Measurements from ENCODE around the gene TFR2. TPM values are rescaled to one million over a fixed set of nuclear protein-coding genes. Genes with fewer than 3 reads are reported as not detected.
"Not testable (repeated sequence)": the region's sequence is repeated elsewhere in the genome, so short reads cannot be mapped to it uniquely, and the experiment has no call there.

The TFR2 gene
- total and polyA plus RNA-seq, 2 donors (not counting 3 experiments of a cell fraction or from before 2014, with no cell fraction given), result 0.37 to 0.60 TPM

- Histone ChIP-seq H3K4me3 (replicated peaks in 1 of 3; ENCODE audit: insufficient read depth in 1 of 3, low read depth in 1 of 3, low read length in 3 of 3) (no peak overlapping the region), H2AFZ (ENCODE audit: low read depth, low read length) (no peak overlapping the region), H3K27ac (ENCODE audit: insufficient read depth, low read depth, low read length) (no peak overlapping the region), H3K36me3 (ENCODE audit: control insufficient read depth in 2 of 2, extremely low read depth in 1 of 2, insufficient read depth in 2 of 2, low read length in 2 of 2) (no peaks in the 10 kb centered on the region), H3K4me1 (ENCODE audit: control insufficient read depth, extremely low read depth, insufficient read depth, low read length) (no peaks in the 10 kb centered on the region), H3K9me1 (replicated peaks; ENCODE audit: control insufficient read depth, extremely low read depth, insufficient read depth, low read length) (no peaks in the 10 kb centered on the region), H3K9me3 (replicated peaks; ENCODE audit: control insufficient read depth, insufficient read depth, low read length) (no peaks in the 10 kb centered on the region), H3K9ac (replicated peaks; ENCODE audit: extremely low read depth, insufficient read depth, low read length) (no peak overlapping the region), H4K20me1 (replicated peaks; ENCODE audit: control insufficient read depth, extremely low read depth, insufficient read depth, low read length) (no peaks in the 10 kb centered on the region), H3K27me3 (ENCODE audit: control insufficient read depth in 2 of 2, insufficient read depth in 2 of 2, low read length in 2 of 2) (peaks cover 2 to 5% of the 10 kb centered on the region in 2 experiments), H3K79me2 (ENCODE audit: control insufficient read depth, insufficient read depth, low read length) (no peaks in the 10 kb centered on the region), H3K4me2 (ENCODE audit: insufficient read depth, low read length) (no peak overlapping the region)
- FAIRE-seq (no peak), DNase-seq (ENCODE audit: low read depth, low spot score) (no peak)
- dilution Hi-C loops (cut with MboI; ENCODE audit: extremely low pct_ligation_motif_present, low sequenced_read_pairs), result no loop called here
- intact Hi-C loops (cut with micrococcal nuclease), result no loop called here
- CTCF ChIA-PET, result no interaction called here
- no TSS peak for BruUV-seq (replicated peaks)
- TF ChIP-seq CTCF (IDR thresholded peaks at IDR 0.05; ENCODE audit: extremely low read depth in 1 of 2, insufficient read depth in 1 of 2, low read depth in 1 of 2, low read length in 2 of 2), result no peak
- TF ChIP-seq MYC (IDR thresholded peaks at IDR 0.05; ENCODE audit: low read depth, low read length), result no peak
- TF ChIP-seq POLR2A (IDR thresholded peaks at IDR 0.05; ENCODE audit: low read depth, low read length), result no peak
- TF ChIP-seq GATA2 (IDR thresholded peaks at IDR 0.05; ENCODE audit: insufficient read depth, insufficient read length, low read depth, low read length), result no peak
- no peak for TF ChIP-seq JUN (IDR thresholded peaks at IDR 0.05; ENCODE audit: borderline replicate concordance, insufficient read depth, insufficient read length, low read depth)
- no peak for TF ChIP-seq FOS (IDR thresholded peaks at IDR 0.05; ENCODE audit: borderline replicate concordance, insufficient read depth, low read length)
- TF ChIP-seq, protein P1, sequence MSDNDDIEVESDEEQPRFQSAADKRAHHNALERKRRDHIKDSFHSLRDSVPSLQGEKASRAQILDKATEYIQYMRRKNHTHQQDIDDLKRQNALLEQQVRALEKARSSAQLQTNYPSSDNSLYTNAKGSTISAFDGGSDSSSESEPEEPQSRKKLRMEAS (IDR thresholded peaks at IDR 0.05; ENCODE audit: insufficient read depth, insufficient read length), result no peak
- no peak for TF ChIP-seq EZH2 (IDR thresholded peaks at IDR 0.05; ENCODE audit: borderline replicate concordance, low read depth, low read length, severe bottlenecking)
- TF ChIP-seq POLR2AphosphoS5 (IDR thresholded peaks at IDR 0.05; ENCODE audit: insufficient read depth, low read depth, low read length), result no peak
- POLR2A ChIA-PET, result no interaction called here
These were observed 23.9 kb upstream of the TFR2 start for GRCh38 chr7:100665168-100665726.

- intact Hi-C loops (cut with micrococcal nuclease); H3K36me3 ChIP-seq (ENCODE audit: control insufficient read depth in 2 of 2, extremely low read depth in 1 of 2, insufficient read depth in 2 of 2, low read length in 2 of 2); POLR2A ChIA-PET; H3K4me2 ChIP-seq (ENCODE audit: insufficient read depth, low read length); H3K9ac ChIP-seq (replicated peaks; ENCODE audit: extremely low read depth, insufficient read depth, low read length); H3K9me3 ChIP-seq (replicated peaks; ENCODE audit: control insufficient read depth, insufficient read depth, low read length); DNase-seq (ENCODE audit: low read depth, low spot score); CTCF ChIA-PET; dilution Hi-C loops (cut with MboI; ENCODE audit: extremely low pct_ligation_motif_present, low sequenced_read_pairs); H3K79me2 ChIP-seq (ENCODE audit: control insufficient read depth, insufficient read depth, low read length); H3K27ac ChIP-seq (ENCODE audit: insufficient read depth, low read depth, low read length); H3K27me3 ChIP-seq (ENCODE audit: control insufficient read depth in 2 of 2, insufficient read depth in 2 of 2, low read length in 2 of 2); H4K20me1 ChIP-seq (replicated peaks; ENCODE audit: control insufficient read depth, extremely low read depth, insufficient read depth, low read length); H3K9me1 ChIP-seq (replicated peaks; ENCODE audit: control insufficient read depth, extremely low read depth, insufficient read depth, low read length); H3K4me3 ChIP-seq (replicated peaks in 1 of 3; ENCODE audit: insufficient read depth in 1 of 3, low read depth in 1 of 3, low read length in 3 of 3); H3K4me1 ChIP-seq (ENCODE audit: control insufficient read depth, extremely low read depth, insufficient read depth, low read length); FAIRE-seq; H2AFZ ChIP-seq (ENCODE audit: low read depth, low read length); BruUV-seq (replicated peaks): not testable (repeated sequence)
These were observed 20.9 kb upstream of the TFR2 start for GRCh38 chr7:100662194-100662776.
